NCI-H2196 (cell line): ENCODE measurements around the gene GBP2.

ENCODE experiments used
- DNase-seq: peaks from one replicate; lab custom pipeline; 2025; ENCODE audit not compliant: unreplicated experiment; lab: John Stamatoyannopoulos, UW

GBP2 gene, protein sequence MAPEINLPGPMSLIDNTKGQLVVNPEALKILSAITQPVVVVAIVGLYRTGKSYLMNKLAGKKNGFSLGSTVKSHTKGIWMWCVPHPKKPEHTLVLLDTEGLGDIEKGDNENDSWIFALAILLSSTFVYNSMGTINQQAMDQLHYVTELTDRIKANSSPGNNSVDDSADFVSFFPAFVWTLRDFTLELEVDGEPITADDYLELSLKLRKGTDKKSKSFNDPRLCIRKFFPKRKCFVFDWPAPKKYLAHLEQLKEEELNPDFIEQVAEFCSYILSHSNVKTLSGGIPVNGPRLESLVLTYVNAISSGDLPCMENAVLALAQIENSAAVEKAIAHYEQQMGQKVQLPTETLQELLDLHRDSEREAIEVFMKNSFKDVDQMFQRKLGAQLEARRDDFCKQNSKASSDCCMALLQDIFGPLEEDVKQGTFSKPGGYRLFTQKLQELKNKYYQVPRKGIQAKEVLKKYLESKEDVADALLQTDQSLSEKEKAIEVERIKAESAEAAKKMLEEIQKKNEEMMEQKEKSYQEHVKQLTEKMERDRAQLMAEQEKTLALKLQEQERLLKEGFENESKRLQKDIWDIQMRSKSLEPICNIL

DNA sequence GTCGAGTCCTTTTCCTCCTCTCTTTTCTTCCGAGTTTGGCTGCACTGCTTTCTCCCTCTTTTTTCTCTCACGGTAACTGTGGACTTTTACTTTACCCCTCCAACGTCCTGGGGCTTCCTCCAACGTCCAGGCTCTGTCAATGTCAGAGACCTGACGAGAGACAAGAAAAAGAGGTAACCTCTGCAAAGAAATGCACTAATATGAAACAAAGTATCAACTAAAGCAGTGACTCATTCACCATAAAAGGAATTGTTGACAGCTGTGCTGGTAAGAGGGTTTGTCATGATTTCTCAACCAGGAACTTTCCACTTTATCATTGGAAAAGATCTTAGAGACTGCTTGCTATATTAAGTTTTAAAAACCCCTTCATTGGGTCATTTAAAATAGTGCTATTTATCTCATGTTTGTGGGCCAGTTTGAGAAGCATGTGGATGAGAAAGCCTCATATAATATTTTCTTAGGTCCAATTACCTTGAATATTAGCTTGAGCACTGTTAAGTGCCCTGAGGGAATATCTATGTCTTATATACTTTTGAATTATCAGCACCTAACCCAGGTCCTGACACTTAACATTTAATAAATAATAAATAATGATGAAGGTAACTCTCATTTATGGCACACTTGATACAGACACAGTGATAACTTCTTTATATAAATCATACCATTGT, at the start of gene GBP2:
TSS of gene GBP2 (minus strand) at position 202 of the 668 bp plus-strand sequence. CDS start 4,148 bp downstream, outside the sequence.
- DNase-seq = peak; percentile 2

- DNase-seq = no peak
Observed at GRCh38 chr1:89174491-89174890, 48.6 kb upstream of the GBP2 start.

DNA sequence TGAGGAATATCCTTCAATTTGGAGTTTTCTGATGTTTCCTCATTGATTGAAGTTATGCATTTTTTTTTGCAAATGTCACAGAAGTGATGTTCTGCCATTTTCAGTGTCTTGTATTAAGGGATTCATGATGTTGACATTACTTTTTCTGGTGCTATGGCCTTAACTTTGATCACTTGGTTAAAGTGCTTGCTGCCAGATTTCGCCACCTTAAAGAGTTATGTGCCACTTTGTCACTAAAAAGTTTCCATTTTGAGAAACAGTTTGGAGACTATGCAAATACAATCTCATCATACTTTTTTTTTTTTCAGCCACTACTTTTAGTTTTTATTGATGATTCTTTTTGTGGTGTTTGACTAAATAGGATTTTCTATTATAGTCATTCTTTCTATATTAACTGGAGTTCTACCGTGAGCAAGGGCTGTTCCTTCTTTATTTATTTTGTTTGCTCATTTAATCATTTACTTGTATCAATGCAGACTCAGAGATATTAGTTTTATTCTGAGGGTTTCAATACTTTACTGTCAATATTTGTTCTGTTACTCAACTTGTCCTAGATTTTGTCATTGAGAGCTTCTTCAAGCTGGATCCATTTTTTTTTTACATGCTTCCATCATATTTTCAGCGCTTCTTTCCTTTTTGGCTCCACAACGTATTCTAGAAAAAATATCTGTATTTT, 46.7 kb upstream of the GBP2 start:
- DNase-seq = no peak

GRCh38 chr1:89171067-89171438, 45.1 kb upstream of the GBP2 start:
- no peak for DNase-seq

GRCh38 chr1:89170170-89171066, 44.5 kb upstream of the GBP2 start:
- DNase-seq = no peak

DNA sequence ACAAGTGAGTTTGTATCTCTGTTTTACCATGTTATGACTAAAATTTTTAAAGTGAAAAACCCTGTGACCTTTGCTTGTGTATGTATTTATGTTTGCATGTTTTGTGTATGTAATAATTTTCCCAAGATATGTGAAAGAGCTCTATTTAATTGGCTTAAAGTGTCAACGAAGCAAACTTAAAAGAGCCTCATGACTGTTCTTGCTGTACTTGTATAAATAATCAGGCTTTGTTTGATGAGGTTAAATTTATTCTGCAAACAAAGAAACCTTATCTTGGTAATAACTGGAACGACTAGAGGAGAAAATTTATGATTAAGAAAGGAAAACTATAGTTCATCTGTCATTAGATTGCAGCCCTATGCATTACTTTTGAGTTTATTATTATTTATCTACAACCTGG, 43.3 kb upstream of the GBP2 start:
- DNase-seq = no peak

- DNase-seq = no peak
Observed at GRCh38 chr1:89167590-89168230, 41.8 kb upstream of the GBP2 start.

DNA sequence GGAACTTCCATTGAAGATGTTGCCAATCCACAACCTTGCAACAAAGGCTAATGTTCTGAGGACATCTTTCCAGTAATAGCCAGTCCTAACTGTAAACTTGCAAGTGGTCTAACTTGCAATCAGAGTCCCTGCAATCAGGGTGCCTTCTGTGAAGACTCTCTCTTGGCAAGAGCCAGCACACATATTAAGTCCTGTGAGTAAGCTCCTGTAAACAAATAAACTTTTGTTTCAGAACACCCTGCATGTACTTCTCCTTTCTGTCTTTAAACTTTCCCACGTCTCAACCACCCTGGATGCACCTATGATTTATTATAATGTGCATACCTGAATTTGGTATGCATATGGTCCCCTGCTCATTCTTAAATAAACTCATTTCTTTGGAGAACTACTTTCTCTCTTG, 40.8 kb upstream of the GBP2 start:
- no peak for DNase-seq

DNA sequence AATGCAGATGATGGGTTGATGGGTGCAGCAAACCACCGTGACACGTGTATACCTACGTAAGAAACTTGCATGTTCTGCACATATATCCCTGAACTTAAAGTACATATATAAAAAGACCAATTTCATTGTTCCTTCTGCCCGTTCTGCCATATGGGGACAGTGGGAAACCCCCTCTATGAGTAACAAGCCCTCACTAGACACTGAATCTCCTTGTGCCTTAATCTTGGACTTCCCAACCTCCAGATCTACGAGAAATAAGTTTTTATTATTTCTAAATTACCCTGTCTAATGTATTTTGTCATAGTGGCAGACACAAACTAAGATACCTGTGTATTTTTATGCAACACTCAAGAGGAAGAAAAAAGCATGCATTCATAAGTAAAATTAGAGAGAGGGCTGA, 39.9 kb upstream of the GBP2 start:
- DNase-seq = no peak

- DNase-seq = no peak
Observed at GRCh38 chr1:89151047-89151446, 25.1 kb upstream of the GBP2 start.

DNA sequence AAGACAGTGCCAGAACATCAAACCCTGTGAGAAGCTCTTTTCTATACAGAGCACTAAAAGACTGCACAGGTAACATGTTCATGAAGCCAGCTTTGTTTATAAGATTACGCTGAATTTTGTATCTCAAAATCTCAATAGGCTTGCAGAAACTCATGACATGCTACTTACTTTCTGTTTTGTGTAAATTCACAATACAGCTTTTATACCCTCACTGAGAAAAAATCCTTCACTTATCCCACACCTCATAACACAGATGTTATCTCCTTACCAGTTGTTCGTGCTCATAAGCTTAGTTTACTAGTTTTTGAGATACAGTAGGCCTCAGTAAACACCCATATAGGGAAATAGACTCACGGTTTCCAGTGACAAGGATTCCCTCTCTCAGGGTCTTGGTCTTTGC, 24.1 kb upstream of the GBP2 start:
- no peak for DNase-seq

GRCh38 chr1:89149229-89149628, 23.3 kb upstream of the GBP2 start:
- DNase-seq = no peak

GRCh38 chr1:89147678-89148658, 22.1 kb upstream of the GBP2 start:
- DNase-seq = no peak

GRCh38 chr1:89146721-89147120, 20.8 kb upstream of the GBP2 start:
- no peak for DNase-seq

GRCh38 chr1:89143484-89143883, 17.6 kb upstream of the GBP2 start:
- DNase-seq = no peak

DNA sequence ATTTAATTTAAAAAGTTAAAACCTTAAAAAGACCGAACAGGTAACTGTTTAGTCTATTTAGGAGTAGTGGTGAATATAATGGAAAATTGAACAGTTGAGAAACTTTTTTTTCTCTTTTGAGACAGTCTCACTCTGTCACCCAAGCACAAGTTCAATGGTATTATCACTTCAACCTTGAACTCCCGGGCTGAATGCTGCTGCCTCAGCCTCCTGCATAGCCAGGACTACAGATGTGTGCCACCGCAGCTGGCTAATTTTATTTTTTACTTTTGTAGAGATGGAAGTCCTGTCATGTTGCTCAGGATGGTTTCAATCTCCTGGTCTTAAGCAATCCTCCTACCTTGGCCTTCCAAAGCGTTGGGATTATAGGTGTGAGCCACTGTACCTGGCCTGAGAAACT, 16.2 kb upstream of the GBP2 start:
- no peak for DNase-seq

DNA sequence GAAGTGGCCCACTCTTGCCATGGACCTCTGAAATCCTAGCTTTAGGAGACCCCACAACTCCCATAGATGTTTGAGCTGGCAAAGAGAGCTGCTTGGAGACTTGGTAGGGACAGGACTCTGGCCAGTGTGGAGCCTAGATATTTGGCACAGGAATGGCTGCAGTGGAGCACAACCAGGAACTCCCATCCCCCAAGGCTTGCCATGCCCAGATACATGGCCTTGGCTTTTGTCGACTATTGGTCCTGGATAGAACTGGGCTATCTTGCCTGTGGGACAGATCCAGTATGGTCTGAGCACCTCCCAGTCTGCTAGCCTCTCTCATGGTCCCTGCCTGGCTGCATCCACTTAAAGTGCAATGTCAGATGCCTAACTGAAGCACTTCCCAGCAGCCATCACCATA, 7.8 kb upstream of the GBP2 start:
- DNase-seq = no peak

- DNase-seq = no peak
Observed at GRCh38 chr1:89130716-89131115, 4.8 kb upstream of the GBP2 start.

- no peak for DNase-seq
Observed at GRCh38 chr1:89129911-89130310, 4.0 kb upstream of the GBP2 start.
